Breast epithelium (tissue), 3 donors: ENCODE results near the gene TRPM2.

ENCODE experiments used
- POLR2A ChIP-seq: fragments of 450-650 bp; IDR thresholded peaks from one replicate; pipeline ENCODE4 v1.6.1; 2016; ENCODE audit warnings: antibody characterized with exemption, mild to moderate bottlenecking, moderate library complexity
- POLR2AphosphoS5 ChIP-seq, 3 donors: sonication (generic); formaldehyde crosslinking; IDR thresholded peaks; one replicate each; pipeline ENCODE4 v1.6.1; 2017; ENCODE audit warnings: antibody characterized with exemption in 3 of 3
- TF ChIP-seq, protein P1 (sequence below), 3 donors: fragments of 450-650 bp; IDR thresholded peaks; one replicate each; pipeline ENCODE4 v1.5.1; 2016 to 2017; ENCODE audit warnings: antibody characterized with exemption in 3 of 3, mild to moderate bottlenecking in 3 of 3, moderate library complexity in 3 of 3

DNA sequence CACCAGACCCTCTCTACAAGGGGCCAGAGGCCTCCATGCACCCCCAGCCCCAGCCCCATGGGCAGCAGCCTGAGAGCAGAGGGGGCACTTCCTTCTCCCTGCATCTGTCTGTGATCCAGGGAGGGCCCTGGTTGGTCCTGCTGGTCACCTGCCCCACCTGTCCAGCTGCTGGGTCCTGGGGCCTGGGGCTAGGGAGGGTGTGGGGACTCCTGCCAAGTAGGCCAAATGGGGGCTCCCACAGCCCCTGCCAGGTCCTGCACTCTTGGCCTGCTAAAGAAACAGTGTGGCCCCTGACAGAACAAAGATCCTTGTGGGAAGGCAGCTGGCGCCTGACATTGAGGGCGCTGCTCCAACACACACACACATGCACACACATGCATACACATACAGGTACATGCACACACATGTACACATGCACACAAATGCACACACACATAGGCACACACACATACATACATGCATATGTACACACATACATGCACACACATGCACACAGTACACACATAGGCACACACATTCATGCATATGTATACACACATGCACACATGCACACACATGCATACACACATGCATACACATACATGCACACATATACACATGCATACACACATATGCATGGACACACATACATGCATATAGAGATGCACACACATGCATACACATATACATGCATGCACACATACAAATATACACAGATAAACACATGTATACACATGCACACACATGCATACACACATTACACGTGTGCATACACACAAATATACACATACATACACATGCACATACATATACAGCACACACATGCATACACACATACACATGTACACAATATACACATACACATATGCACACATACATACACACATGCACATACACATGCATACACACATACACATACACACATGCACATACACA lies 49.9 kb downstream of the TRPM2 start:
- TF ChIP-seq POLR2A, result no peak
- TF ChIP-seq, protein P1, sequence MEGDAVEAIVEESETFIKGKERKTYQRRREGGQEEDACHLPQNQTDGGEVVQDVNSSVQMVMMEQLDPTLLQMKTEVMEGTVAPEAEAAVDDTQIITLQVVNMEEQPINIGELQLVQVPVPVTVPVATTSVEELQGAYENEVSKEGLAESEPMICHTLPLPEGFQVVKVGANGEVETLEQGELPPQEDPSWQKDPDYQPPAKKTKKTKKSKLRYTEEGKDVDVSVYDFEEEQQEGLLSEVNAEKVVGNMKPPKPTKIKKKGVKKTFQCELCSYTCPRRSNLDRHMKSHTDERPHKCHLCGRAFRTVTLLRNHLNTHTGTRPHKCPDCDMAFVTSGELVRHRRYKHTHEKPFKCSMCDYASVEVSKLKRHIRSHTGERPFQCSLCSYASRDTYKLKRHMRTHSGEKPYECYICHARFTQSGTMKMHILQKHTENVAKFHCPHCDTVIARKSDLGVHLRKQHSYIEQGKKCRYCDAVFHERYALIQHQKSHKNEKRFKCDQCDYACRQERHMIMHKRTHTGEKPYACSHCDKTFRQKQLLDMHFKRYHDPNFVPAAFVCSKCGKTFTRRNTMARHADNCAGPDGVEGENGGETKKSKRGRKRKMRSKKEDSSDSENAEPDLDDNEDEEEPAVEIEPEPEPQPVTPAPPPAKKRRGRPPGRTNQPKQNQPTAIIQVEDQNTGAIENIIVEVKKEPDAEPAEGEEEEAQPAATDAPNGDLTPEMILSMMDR (IDR thresholded peaks at IDR 0.05), result no peak
- no peak for TF ChIP-seq POLR2AphosphoS5 (IDR thresholded peaks at IDR 0.05)
